GM20000 (cell line): ENCODE measurements around the gene IQCK.
A peak's percentile ranks its signal among the peaks of the same experiment; 100 is the strongest.
"Not testable (repeated sequence)": the region's sequence is repeated elsewhere in the genome, so short reads cannot be mapped to it uniquely, and the experiment has no call there.

Source experiments
- DNase-seq: peaks from one replicate; pipeline ENCODE4 v3.0.0; 2012; ENCODE audit warnings: low spot score
- CTCF ChIP-seq: IDR thresholded peaks from 2 replicates; pipeline ENCODE4 v1.5.1; 2012; ENCODE audit warnings: mild to moderate bottlenecking, control low read depth; ENCODE audit errors: extremely low read depth, missing control alignments

Gene IQCK

GRCh38 chr16:19717741-19718623, at the start of gene IQCK, which contains the start of gene KNOP1:
Gene IQCK, plus strand, starts transcription at chr16:19718271. Its CDS starts 36 bp downstream, at chr16:19718307.
Gene KNOP1, minus strand, starts transcription at chr16:19718227. Its CDS starts 3,192 bp downstream, at chr16:19715035.
- peak; percentile 97 for DNase-seq
- no peak for TF ChIP-seq CTCF

GRCh38 chr16:19672378-19672777, 45.7 kb upstream of the IQCK start:
- DNase-seq, result no peak
- no peak for TF ChIP-seq CTCF

GRCh38 chr16:19674485-19674884, 43.6 kb upstream of the IQCK start:
- TF ChIP-seq CTCF, result no peak
- no peak for DNase-seq

- DNase-seq, result no peak
- TF ChIP-seq CTCF, result no peak
These were observed 40.7 kb upstream of the IQCK start for GRCh38 chr16:19677402-19677801.

- TF ChIP-seq CTCF, result no peak
- DNase-seq, result no peak
These were observed 39.3 kb upstream of the IQCK start for GRCh38 chr16:19678804-19679203.

GRCh38 chr16:19679281-19679680, 38.8 kb upstream of the IQCK start:
- DNase-seq, result not testable (repeated sequence)

GRCh38 chr16:19680881-19681340, 37.2 kb upstream of the IQCK start:
- TF ChIP-seq CTCF, result no peak
- DNase-seq, result no peak
